Transverse colon (tissue), 4 donors: ENCODE results near the gene TOMM40.
A peak's percentile ranks its signal among the peaks of the same experiment; 100 is the strongest.

Experiments used
- CTCF ChIP-seq, 5 experiments: fragments of 200-600 bp in 3 of 5; fragments of 450-650 bp in 2 of 5; sonication (generic) in 3 of 5; IDR thresholded peaks; 1 replicate in 2 of 5; 2 replicates in 3 of 5; pipeline ENCODE4 v1.5.1; 2016 to 2017; ENCODE audit warnings: antibody characterized with exemption in 5 of 5, inconsistent platforms in 3 of 5, mild to moderate bottlenecking in 2 of 5, moderate library complexity in 1 of 5
- POLR2AphosphoS5 ChIP-seq, 3 donors: sonication (generic); formaldehyde crosslinking; IDR thresholded peaks; one replicate each; pipeline ENCODE4 v1.6.1; 2016; ENCODE audit warnings: antibody characterized with exemption in 3 of 3

GRCh38 chr19:44890366-44891015 lies 563 bp upstream of the TOMM40 start:
- TF ChIP-seq CTCF (IDR thresholded peaks at IDR 0.05) (no peak), POLR2AphosphoS5 (IDR thresholded peaks at IDR 0.05) (peak; percentile 51 to 73 (median 57))
